Measurements from ENCODE around the gene MRPL2.

- TF ChIP-seq POLR2AphosphoS5 (IDR thresholded peaks at IDR 0.05) = no peak
- TF ChIP-seq, protein P1, sequence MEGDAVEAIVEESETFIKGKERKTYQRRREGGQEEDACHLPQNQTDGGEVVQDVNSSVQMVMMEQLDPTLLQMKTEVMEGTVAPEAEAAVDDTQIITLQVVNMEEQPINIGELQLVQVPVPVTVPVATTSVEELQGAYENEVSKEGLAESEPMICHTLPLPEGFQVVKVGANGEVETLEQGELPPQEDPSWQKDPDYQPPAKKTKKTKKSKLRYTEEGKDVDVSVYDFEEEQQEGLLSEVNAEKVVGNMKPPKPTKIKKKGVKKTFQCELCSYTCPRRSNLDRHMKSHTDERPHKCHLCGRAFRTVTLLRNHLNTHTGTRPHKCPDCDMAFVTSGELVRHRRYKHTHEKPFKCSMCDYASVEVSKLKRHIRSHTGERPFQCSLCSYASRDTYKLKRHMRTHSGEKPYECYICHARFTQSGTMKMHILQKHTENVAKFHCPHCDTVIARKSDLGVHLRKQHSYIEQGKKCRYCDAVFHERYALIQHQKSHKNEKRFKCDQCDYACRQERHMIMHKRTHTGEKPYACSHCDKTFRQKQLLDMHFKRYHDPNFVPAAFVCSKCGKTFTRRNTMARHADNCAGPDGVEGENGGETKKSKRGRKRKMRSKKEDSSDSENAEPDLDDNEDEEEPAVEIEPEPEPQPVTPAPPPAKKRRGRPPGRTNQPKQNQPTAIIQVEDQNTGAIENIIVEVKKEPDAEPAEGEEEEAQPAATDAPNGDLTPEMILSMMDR (IDR thresholded peaks at IDR 0.05) = no peak
- TF ChIP-seq POLR2A (IDR thresholded peaks at IDR 0.05; ENCODE audit: low read depth) = no peak
- no peak for TF ChIP-seq EP300 (IDR thresholded peaks at IDR 0.05)
Observed at GRCh38 chr6:43040542-43041257, 18.5 kb downstream of the MRPL2 start.

Measured in esophagus muscularis mucosa (tissue), 4 donors.